Stimulated activated naive CD4-positive, alpha-beta T cell treated with Interleukin-2 at 50 U/mL for 16 hours (primary cell): ENCODE results near the gene OR2Y1.
A peak's percentile ranks its signal among the peaks of the same experiment; 100 is the strongest.
"Not testable (repeated sequence)": the region's sequence is repeated elsewhere in the genome, so short reads cannot be mapped to it uniquely, and the experiment has no call there.

Experiments
- DNase-seq: peaks from one replicate; lab custom pipeline; 2025; lab: John Stamatoyannopoulos, UW

Gene OR2Y1, protein sequence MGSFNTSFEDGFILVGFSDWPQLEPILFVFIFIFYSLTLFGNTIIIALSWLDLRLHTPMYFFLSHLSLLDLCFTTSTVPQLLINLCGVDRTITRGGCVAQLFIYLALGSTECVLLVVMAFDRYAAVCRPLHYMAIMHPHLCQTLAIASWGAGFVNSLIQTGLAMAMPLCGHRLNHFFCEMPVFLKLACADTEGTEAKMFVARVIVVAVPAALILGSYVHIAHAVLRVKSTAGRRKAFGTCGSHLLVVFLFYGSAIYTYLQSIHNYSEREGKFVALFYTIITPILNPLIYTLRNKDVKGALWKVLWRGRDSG

DNA sequence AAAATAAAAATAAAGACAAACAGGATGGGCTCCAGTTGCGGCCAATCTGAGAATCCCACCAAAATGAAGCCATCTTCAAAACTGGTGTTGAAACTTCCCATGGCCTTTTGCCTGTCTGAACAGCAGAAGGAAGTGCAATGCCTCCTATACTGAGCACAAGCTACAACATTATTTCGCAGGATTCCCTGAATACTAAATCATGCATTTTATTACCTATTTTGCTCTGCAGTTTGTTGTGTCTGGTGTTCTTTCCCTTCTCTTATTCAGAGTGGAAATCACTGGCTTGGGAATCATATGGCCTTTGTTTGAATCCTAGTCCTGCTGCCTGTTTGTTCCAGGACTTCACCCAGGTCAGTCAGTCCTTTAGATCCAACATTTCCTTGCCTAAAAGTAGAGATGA is at the start of gene OR2Y1:
Gene OR2Y1 (minus strand): TSS at position 101 of the 400 bp plus-strand sequence. CDS start 0 bp downstream, at position 101.
- no peak for DNase-seq

DNA sequence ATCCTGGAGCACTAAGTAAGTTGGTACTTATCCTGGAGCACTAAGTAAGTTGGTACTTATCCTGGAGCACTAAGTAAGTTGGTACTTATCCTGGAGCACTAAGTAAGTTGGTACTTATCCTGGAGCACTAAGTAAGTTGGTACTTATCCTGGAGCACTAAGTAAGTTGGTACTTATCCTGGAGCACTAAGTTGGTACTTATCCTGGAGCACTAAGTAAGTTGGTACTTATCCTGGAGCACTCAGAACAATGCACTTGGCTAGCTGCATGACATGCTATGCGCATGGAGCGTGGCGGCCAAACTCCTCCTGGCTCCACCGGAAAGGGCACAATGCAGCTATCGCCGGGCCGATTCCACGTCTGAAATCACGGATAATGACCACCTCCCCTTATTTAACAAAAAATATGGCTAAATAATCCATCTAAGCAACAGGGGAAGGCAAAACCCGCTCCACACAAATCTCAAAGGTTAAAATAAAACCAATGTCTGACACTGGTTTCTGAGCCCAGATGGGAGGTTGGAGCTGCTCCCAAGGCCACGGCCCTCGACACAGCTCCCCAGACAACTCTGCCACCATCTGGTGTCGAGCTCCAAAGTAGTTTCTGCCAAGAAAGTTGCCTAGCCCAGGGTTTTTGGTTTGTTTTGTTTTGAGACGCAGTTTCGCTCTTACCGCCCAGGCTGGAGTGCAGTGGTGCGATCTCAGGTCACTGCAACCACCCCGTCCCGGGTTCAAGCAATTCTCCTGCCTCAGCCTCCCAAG is 49.0 kb upstream of the OR2Y1 start:
- not testable (repeated sequence) for DNase-seq

DNA sequence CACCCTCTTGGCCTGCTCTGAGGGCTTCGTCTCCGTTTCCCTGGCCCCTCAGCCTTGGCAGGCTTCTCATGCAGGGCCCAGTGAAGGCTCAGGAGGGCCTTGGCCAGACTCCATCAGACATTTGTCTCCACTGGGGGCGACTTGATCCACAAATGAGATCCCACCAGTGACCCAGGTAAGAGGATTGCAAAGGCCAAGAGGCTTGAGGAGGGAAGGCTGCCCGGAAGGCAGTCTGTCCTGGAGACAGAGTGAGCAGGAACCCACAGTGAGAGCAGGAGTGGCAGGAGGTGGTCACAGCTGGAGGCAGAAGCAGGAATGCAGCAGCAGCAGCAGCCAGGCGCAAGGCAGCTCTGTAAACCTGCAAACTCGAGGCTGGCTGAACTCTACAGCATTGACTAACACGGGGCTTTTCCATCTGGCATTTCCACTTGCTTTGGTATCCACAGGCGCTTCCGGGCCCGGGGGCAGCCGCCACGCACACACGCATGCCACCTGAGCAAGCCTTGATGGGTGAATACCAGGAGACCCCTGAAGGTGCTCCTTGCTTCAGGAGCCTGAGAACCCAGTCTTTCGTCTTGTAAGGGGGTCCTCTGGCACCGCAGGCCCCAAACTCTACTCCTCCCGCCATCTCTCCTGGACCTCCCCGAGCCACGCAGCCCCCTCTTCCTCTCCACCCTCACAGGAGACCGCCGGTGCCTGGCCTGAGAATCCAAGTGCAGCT is 48.0 kb upstream of the OR2Y1 start:
- no peak for DNase-seq

DNA sequence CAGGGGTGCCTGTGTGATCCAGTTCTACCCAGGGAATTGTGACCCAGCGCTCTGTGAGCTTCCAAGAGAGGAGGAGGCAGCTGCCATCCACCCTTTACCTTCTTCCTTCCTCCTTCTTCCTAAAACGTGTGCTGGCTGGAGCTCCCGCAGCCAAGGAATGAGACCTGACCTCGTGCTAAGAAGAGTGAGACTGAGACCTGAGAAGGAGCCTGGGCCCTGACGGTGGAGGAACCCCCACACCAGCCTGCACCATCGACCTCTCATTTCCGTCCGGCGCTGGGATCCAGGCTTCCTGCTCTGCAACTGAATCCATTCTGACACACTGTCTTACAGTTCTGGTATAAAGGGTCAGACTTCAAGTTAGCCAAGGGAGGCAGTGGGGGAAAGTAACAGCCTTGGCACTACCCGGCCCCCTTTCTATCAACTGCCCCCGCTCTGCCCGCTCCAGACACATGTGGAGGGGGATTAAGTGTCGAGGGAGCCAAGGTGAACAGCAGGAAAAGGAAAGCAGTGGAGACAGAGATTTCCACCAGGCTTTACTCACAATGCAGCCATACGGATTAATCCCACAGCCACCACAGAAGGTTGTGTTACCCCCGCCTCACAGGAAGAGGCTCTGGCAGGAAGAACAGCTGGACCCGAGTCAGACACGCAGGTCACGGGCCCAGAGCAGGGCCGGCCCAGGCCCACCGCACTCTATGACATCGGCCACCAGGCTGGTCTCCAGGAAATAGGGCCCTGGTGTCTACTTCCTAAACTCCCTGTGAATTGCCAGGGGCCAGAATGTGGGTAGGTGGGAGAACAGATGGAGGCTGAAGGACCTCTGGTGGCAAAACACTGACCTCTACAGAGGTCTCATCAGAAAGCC is 46.9 kb upstream of the OR2Y1 start:
- DNase-seq, result no peak

DNA sequence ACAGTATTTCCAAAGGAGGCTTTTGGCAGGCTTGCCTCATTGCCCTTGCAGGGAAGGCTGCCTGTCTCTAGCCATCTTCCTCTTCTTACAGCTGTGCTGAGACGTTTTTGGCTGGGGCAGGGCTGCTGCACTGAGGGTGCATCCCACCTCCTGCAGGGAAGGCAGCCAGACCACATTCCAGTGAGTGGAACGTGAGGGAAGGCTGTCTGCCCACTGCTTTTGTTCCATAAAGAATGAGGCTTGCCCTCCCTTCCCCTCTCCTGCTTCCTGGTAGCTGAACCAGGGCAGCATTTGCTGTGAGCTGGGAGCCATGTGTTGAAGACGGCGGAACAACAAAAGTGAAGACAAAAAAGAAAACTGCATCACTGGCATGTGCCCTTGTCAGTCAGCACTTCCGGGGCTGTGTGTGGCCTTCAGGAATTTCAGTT is 46.0 kb upstream of the OR2Y1 start:
- DNase-seq, result no peak

DNA sequence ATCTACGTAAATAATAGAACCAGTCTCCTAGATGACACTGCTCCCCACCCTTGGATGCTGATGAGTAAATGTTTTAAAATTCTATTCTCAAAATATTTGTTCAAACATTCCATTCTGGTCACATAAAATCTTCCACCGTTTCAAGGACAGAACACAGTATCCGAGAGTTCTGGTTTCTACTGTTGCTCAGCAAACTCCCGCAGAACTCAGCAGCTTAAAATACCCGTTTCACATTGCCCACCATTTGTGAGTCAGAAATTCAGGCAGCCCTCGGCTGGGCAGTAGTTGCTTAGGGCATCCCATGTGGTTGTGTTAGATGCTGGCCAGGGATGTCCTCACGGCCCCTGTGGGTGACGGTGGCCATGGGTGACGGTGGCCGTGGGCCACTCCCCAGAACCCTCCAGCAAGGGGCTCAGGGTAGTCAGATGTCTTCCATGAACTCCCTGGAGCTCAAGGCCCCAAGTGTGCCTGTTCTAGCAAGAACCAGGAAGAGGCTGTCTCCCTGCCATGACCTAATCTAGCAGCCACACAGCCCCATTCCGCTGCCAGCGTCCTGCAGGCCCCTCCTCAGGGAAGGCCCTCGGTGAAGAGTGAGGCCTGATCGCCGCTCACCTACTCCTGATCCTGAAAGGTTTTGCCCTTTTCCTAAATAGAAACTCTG is 45.4 kb upstream of the OR2Y1 start:
- DNase-seq, result no peak

DNA sequence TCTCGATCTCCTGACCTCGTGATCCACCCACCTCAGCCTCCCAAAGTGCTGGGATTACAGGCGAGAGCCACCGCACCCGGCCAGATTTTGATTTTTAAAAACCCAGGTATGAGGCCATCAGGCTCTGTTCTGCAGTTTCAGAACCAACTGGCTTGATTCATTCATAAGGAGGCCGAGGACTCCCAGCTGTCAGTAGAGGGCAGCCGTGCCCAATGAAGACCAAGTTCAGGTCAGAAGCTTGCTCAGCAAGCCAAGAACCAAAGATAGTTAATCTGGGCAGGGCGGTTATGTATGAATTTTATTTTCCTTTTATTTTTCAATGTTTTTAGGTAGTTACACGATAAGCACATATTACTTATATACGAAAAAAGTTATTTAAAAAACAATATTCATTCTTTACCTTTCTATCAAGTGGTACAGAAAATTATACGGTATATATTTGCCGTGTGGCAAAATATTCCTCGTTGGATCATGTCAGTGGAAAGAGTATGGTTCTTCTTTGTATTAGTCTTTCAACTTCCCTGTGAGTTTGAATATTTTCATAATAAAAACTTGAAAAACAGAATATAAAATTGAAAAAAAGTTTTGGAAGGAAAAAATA is 44.7 kb upstream of the OR2Y1 start:
- DNase-seq, result peak; percentile 71

DNA sequence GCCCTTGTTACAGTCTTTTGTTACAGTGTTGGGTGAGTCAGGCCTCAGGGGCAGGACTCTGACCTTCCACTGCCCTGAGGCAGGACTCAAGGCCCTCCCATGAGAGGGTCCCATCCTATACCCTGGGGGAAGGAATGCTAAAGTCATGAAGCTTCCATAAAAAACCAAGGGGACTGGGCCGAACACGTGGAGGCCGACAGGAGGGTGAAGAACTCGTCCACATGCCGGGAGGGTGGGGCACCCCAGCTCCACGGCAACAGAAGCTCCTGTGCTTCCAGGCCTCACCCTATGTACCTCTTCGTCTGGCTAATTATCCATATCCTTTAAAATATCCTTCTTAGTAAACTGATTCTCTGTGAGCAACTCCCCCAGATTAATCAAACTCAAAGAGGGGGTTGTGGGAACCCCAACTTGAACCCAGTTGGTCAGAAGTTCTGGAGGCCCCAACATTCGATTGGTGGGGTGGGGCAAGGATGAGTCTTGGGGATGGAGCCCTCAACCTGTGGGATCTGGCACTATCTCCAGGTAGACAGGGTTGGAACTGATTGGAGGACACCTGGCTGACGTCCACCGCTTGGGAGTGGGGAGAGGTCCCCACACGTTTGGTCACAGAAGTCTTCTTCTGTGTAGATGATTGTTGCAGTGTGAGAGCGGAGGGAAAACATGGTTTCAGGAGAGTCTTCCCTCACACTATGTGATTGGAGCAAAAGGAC is 43.6 kb upstream of the OR2Y1 start:
- DNase-seq, result no peak

DNA sequence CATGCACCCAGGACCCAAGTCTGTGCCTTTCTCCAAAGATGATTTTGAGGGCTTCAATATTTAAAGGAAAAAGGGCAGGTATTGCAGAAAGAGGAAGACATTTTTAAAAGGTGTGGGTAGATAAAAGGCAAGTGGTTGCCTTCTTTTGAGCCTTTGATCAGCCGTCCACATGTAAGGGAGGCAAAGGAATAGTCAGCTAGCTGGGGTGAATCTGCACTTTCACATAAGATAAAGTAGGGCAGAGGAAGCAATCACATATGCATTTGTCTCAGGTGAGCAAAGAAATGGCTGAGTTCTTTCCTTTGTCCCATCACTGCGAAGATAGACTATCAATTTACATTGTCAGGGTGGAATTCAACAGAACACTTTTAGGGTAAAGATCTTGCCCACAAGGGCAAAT is 42.9 kb upstream of the OR2Y1 start:
- DNase-seq, result no peak

DNA sequence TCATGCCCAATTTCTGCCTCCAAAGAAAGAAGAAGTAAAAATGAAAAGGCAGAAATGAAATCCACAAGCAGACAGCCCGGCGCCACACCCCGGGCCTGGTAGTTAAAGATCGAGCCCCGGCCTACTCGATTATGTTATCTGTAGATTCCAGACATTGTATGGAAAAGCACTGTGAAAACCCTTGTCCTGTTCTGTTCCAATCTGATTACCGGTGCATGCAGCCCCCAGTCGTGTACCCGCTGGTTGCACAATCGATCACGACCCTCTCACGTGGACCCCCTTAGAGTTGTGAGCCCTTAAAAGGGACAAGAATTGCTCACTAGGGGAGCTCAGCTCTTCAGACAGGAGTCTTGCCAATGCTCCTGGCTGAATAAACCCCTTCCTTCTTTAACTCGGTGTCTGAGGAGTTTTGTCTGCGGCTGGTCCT is 42.1 kb upstream of the OR2Y1 start:
- DNase-seq, result not testable (repeated sequence)

DNA sequence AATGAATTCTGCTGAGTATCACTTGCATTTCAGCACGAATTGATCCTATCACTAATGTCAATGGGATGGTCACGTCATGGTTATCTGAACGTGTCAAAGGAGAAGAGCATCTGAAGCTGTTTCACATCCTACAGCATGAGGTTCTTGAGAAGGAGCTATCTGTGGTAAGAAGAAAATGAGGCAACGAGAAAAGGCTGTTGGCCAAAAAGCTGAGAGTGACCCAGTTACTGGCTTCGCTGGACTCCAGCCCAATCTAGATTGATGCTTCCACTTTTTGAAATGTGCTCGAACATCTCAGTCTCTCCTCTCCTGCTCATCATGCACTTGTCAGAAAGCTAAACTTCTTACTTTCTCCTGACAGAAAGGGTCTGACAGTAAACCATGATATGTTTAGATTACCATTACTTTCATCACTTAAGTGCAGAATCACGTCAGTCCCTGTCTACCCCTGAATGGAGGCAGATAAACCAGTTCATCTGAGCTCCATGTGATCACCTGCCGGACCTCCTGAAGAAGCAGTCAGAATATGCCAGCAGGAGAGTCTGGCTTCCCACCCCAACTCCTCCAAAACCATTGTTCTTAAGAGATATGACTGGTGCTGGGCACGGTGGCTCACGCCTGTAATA is 40.2 kb upstream of the OR2Y1 start:
- no peak for DNase-seq

DNA sequence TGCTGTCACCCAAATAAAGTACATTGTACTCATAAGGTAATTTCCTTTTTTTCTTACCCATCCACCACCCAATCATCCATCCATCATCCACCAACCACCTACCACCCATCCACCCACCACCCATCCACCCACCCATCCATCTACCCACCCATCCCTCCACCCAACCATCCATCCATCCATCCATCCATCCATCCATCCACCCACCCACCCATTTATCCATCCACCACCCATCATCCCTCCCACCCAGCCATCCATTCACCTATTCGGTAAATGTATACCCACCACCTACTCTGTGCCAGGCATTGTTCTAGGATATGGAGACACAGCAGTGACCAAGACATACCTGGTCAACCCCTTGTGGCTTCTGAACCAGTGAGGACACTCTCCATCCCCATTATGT is 37.6 kb upstream of the OR2Y1 start:
- no peak for DNase-seq

DNA sequence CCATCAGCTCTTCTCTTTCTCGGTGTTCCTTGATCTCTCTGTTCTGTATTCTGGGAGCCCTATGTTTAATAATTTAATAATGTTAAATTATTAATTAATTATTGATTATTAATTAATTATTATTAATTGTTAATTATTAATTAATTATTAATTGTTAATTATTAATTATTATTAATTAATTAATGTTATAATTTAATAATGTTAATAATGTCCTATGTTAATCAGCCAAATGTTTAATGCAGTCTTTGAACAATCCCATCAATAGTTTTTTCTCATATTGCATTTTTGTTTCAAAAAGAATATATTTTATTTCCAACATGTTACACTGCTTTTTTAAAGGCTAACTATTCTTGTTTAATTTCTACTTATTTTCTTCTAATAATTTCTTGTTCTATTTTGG is 36.5 kb upstream of the OR2Y1 start:
- DNase-seq, result no peak

DNA sequence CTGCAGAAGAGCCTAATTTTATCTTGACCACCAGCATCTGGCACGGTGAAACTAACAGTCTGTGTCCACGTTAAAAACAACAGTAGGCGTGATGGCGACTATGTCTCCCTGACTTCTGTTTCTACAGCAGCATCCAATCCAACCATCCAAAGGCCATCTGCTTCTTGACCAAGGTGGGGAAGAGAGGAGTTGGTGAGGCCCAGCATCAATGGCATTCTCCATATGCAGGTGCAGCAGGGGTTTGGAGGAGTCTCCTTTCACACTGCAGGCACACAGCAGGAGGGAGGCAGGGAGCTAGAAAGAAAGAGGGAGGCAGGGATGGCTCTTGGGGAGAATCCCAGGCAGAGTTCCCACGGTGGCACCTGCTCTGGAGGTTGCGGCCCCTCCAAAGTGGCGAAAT is 35.8 kb upstream of the OR2Y1 start:
- no peak for DNase-seq

DNA sequence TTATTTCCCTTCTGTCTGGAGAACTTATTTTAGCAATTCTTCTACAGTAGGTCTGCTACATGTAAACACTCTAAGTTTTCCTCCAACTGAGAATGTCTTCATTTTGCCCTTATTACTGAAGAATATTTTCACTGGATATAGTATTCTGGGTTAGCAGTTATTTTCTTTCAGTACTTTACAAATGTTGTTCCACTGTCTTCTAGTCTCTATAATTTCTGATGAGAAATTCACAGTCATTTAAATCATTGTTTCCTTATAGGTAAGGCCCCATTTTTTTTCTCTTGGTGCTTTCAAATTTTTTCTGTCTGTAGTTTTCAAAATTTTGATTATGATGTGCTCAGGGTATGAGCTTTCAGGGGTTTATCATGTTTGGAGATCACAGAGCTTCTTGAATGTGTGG is 32.0 kb upstream of the OR2Y1 start:
- no peak for DNase-seq

DNA sequence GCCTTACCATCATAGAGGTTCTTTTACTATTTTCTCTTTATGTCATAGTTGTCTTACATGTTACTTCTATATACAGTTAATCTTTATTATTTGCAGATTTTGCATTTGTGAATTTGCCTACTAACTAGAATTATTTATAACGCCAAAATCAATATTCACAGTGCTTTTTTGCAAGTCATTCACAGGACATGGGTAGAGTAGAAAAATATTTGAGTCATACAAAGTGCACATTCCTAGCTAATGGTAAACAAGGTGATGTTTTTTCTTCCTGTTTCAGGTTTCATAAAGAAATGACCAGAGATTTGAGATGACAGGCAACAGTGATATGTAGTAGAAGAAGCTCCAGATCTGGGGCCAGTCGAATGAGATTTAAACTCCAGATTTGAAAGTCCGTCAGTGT is 30.0 kb upstream of the OR2Y1 start:
- no peak for DNase-seq

DNA sequence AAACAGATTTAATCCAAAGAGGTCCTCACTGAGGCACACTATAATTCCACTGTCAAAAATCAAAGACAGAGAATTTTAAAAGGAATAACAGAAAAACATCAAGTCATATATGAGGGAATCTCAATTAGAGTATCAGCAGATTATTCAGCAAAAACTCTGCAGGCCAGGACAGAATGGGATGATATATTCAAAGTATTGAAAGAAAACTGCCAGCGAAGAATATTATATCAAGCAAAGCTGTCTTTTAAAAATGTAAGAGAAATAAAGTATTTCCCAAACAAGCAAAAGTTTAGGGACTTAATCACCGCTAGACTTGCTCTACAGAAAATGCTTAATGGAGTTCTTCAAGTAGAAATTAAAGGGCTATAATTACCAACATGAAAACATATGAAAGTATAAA is 15.7 kb upstream of the OR2Y1 start:
- DNase-seq, result no peak

DNA sequence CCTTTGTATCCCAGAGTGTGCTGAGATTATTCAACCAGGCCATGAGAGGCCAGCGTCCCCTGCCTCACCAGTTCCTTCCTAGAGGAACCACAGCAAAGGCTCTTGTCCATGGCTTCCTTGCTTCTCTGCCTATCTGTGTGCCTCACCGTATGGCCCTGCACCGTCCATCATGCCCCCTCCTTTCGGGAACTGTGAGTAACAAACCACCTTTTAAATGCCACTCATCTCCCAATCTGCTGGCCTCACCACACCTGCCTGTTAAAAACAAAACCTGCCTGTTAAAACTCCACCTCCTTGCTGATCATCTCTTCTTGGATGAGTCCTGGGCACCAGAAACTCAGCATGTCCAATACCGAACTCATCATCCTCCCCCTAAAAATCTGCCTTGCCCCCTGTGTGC is 4.4 kb upstream of the OR2Y1 start:
- no peak for DNase-seq

DNA sequence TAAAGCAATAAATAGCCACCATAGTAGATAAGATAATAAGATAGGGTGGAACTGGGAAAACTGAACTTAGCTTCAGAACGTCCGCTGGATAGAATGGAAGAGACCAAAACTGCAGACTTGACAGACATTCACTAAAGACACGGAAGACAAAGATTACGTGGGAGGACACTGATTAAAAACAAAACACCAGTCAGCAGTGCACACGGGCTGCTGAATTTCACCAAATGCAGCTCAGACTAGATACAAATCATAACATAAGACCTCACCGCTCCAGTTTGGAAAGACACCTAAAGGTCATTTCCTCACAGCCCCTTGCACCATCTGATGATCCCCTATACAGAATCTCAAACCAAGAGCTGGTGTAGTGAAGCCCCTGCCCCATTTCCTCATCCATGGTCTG is 2.9 kb upstream of the OR2Y1 start:
- no peak for DNase-seq

DNA sequence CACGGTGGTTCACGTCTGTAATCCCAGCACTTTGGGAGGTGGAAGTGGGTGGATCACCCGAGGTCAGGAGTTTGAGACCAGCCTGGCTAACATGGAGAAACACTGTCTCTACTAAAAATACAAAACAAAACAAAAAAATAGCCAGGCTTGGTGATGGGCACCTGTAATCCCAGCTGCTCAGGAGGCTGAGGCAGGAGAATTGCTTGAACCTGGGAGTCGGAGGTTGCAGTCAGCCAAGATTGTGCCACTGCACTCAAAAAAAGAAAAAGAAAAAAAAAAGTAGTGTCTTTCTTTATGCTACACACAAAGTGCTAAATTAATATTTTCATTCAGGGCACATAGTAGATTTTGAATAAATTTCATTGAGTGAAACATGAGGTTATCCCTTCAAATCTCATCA is 1.1 kb upstream of the OR2Y1 start:
- DNase-seq, result not testable (repeated sequence)
